MM.1S (cell line): Measurements from ENCODE around the gene CACNB4.

Experiments used
- DNase-seq: peaks from one replicate; pipeline ENCODE4 v3.0.0-alpha.2; 2015
- H2AFZ ChIP-seq: fragments of 300-600 bp; sonication (generic); 2 replicates; pipeline ENCODE4 v1.6.0; 2016; ENCODE audit warnings: antibody characterized with exemption, low read length
- H3F3A ChIP-seq: fragments of 300-600 bp; sonication (generic); 2 replicates; pipeline ENCODE4 v1.6.1; 2016; ENCODE audit warnings: mild to moderate bottlenecking, antibody characterized with exemption, low read length, moderate library complexity, mixed read lengths; ENCODE audit not compliant: insufficient read depth
- H3K27ac ChIP-seq: fragments of 300-600 bp; sonication (generic); 2 replicates; pipeline ENCODE4 v1.5.1; 2016; ENCODE audit warnings: mild to moderate bottlenecking, low read length
- H3K27me3 ChIP-seq: fragments of 300-600 bp; sonication (generic); replicated peaks from 2 replicates; pipeline ENCODE4 v1.6.0; 2016; ENCODE audit warnings: low read length; ENCODE audit not compliant: insufficient read depth
- H3K36me3 ChIP-seq: fragments of 300-600 bp; sonication (generic); replicated peaks from 2 replicates; pipeline ENCODE4 v1.6.1; 2016; ENCODE audit warnings: mild to moderate bottlenecking, low read length, mixed read lengths; ENCODE audit not compliant: insufficient read depth
- H3K4me1 ChIP-seq: fragments of 300-600 bp; sonication (generic); 2 replicates; pipeline ENCODE4 v1.6.1; 2016; ENCODE audit warnings: low read length, mixed read lengths
- H3K4me2 ChIP-seq: fragments of 300-600 bp; sonication (generic); 2 replicates; pipeline ENCODE4 v1.6.0; 2016; ENCODE audit warnings: low read depth, low read length
- H3K4me3 ChIP-seq: fragments of 300-600 bp; sonication (generic); 2 replicates; pipeline ENCODE4 v1.5.1; 2016; ENCODE audit warnings: low read length, mixed read lengths
- H3K79me2 ChIP-seq: fragments of 300-600 bp; sonication (generic); 2 replicates; pipeline ENCODE4 v1.6.1; 2016; ENCODE audit warnings: mixed run types, low read length, mixed read lengths
- H3K9ac ChIP-seq: fragments of 300-600 bp; sonication (generic); 2 replicates; pipeline ENCODE4 v1.6.1; 2016; ENCODE audit warnings: low read length, mixed read lengths
- H3K9me2 ChIP-seq: fragments of 300-600 bp; sonication (generic); replicated peaks from 2 replicates; pipeline ENCODE4 v1.6.1; 2016; ENCODE audit warnings: mild to moderate bottlenecking, low read length, mixed read lengths; ENCODE audit not compliant: insufficient read depth
- H3K9me3 ChIP-seq: fragments of 300-600 bp; sonication (generic); replicated peaks from 2 replicates; pipeline ENCODE4 v1.6.1; 2016; ENCODE audit warnings: mild to moderate bottlenecking, low read length, mixed read lengths; ENCODE audit not compliant: insufficient read depth
- H4K20me1 ChIP-seq: fragments of 300-600 bp; sonication (generic); 2 replicates; pipeline ENCODE4 v1.6.1; 2016; ENCODE audit warnings: mild to moderate bottlenecking, low read length, moderate library complexity, mixed read lengths; ENCODE audit not compliant: insufficient read depth
- EZH2 ChIP-seq: fragments of 300-600 bp; sonication (generic); optimal IDR thresholded peaks from 2 replicates; pipeline ENCODE3; 2017; ENCODE audit warnings: low read depth, mild to moderate bottlenecking, antibody characterized with exemption, low read length, mixed read lengths
- EZH2phosphoT487 ChIP-seq: fragments of 300-600 bp; sonication (generic); IDR thresholded peaks from 2 replicates; pipeline ENCODE4 v1.6.1; 2018; ENCODE audit warnings: antibody characterized with exemption, low read length
- TF ChIP-seq, protein P1 (sequence below): fragments of 300-600 bp; sonication (generic); IDR thresholded peaks from 2 replicates; pipeline ENCODE4 v1.5.1; 2016; ENCODE audit warnings: antibody characterized with exemption, low read length, mixed read lengths

The CACNB4 gene

DNA sequence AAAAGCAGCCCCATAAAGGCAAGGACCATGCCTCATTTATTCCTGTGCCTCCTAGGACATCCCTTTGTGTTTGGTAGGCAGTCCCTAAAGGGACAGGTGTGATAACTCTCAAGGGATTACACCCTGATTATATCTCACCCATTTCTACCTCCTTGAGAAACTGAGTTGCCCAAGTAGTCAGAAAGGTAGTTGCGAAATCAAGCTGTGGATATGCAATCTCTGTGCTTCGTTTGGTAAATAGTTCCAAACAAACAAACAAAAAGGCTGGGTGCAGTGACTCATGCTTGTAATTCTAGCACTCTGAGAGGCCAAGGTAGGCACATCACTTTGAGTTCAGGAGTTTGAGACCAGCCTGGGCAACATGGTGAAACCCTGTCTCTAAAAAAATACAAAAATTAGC is 170.5 kb downstream of the CACNB4 start:
- Histone ChIP-seq H3K79me2 (no peaks in the 10 kb centered on the region), H3K4me1 (no peaks in the 10 kb centered on the region), H3K27ac (no peak overlapping the region), H3K9ac (no peak overlapping the region), H3K4me3 (no peak overlapping the region), H3K36me3 (no peaks in the 10 kb centered on the region), H3K4me2 (no peak overlapping the region), H4K20me1 (no peaks in the 10 kb centered on the region), H3K9me2 (no peaks in the 10 kb centered on the region), H3K27me3 (no peaks in the 10 kb centered on the region), H3F3A (no peaks in the 10 kb centered on the region), H3K9me3 (no peaks in the 10 kb centered on the region), H2AFZ (no peak overlapping the region)
- TF ChIP-seq, protein P1, sequence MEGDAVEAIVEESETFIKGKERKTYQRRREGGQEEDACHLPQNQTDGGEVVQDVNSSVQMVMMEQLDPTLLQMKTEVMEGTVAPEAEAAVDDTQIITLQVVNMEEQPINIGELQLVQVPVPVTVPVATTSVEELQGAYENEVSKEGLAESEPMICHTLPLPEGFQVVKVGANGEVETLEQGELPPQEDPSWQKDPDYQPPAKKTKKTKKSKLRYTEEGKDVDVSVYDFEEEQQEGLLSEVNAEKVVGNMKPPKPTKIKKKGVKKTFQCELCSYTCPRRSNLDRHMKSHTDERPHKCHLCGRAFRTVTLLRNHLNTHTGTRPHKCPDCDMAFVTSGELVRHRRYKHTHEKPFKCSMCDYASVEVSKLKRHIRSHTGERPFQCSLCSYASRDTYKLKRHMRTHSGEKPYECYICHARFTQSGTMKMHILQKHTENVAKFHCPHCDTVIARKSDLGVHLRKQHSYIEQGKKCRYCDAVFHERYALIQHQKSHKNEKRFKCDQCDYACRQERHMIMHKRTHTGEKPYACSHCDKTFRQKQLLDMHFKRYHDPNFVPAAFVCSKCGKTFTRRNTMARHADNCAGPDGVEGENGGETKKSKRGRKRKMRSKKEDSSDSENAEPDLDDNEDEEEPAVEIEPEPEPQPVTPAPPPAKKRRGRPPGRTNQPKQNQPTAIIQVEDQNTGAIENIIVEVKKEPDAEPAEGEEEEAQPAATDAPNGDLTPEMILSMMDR = no peak
- TF ChIP-seq EZH2 (no peak), EZH2phosphoT487 (no peak)
- no peak for DNase-seq

DNA sequence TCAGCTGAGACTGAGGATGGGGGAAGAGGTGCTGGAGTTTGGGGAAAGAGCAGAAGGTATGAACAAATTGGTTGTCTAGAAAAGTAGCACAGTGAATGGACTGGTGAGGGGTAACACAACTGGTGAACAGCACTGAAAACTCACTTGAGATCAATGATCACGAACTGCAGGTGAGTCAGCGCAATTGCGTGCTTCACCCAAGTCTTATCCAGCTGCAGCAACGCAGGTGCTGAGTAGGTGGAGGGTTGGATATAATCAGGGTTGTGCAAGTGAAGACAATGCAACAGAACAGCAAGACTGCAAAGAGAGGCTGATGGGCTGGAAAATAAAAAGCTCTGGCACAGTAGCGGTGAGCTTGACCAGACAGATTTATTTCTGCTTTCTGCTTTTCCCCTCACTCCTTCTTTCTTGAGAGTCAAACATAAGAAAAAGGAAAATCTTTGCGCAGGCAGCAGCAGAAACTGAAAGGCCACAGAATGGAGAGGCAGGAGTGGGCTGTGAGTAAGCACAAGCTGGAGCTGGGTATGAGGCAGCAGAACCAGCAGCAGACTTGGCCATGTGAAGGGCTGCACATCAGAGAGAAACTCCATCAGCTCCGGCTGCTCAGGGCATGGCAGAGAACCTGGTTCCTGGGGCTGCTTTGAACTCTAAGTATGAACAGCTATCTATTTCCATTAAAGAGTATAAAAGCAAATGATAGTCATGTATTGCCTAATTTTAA is 171.2 kb downstream of the CACNB4 start:
- no peak overlapping the region for H3K4me2 ChIP-seq
- no peak overlapping the region for H3K4me3 ChIP-seq
- DNase-seq = no peak
- no peak overlapping the region for H2AFZ ChIP-seq
- H3F3A ChIP-seq = no peaks in the 10 kb centered on the region
- H3K4me1 ChIP-seq = no peaks in the 10 kb centered on the region
- no peaks in the 10 kb centered on the region for H4K20me1 ChIP-seq
- H3K9ac ChIP-seq = no peak overlapping the region
- H3K79me2 ChIP-seq = no peaks in the 10 kb centered on the region
- H3K9me3 ChIP-seq = no peaks in the 10 kb centered on the region
- H3K27me3 ChIP-seq = no peaks in the 10 kb centered on the region
- TF ChIP-seq EZH2 = no peak
- no peak for TF ChIP-seq EZH2phosphoT487
- TF ChIP-seq, protein P1 = no peak
- H3K27ac ChIP-seq = no peak overlapping the region
- H3K9me2 ChIP-seq = no peaks in the 10 kb centered on the region
- no peaks in the 10 kb centered on the region for H3K36me3 ChIP-seq

DNA sequence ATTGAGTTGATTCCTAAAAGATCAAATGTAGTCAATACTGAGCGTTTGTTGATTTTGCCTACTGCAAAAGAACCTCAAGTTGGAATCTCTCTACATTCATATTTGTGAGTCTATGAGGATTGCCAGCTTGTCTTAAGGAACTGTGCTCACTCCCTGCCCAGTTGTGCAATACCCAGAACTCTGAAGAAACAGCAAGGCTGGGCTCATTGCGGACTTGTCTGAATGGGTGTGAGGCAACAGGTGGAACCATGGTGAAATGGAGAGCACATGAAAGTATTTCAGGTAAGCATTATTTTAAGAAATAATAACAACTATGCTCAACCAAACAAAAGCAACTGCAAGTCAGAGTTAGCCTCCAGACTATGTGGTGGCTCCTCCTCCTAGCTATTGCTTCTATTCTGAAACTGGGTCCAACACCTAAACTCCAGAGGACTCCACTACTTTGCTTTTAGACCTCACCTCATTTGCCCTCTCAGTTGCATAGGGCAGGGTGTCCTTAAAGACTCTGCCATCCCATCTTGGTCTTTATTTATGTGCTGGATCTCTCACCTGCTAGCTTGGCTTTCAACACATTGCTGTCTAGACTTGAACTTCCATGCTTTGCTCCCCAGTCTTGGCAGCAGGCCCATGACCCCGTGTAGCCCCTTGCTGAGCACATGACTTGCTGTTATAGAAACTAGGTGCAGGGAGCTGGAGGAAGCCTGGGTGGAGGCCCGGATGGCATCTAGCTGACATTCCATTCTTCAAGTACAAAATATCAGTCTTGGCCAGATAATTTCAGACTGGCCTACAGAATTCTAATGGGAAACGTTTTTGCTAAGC is 175.8 kb downstream of the CACNB4 start:
- Histone ChIP-seq H3K9me2 (no peaks in the 10 kb centered on the region), H3F3A (peaks cover 5% of the 10 kb centered on the region; the same call in 1 of the 2 replicates), H3K36me3 (no peaks in the 10 kb centered on the region), H3K79me2 (no peaks in the 10 kb centered on the region), H4K20me1 (no peaks in the 10 kb centered on the region), H3K4me1 (peaks cover 10% of the 10 kb centered on the region), H2AFZ (no peak overlapping the region), H3K9me3 (no peaks in the 10 kb centered on the region), H3K27me3 (no peaks in the 10 kb centered on the region), H3K4me2 (no peak overlapping the region), H3K27ac (no peak overlapping the region), H3K9ac (no peak overlapping the region), H3K4me3 (no peak overlapping the region)
- no peak for DNase-seq
- TF ChIP-seq, protein P1 = no peak
- TF ChIP-seq EZH2phosphoT487 (no peak), EZH2 (no peak)
